H9 (cell line): Measurements from ENCODE around the gene CA12. TPM values are rescaled to one million over a fixed set of nuclear protein-coding genes. Genes with fewer than 3 reads are reported as not detected.

Experiments used
- DNase-seq: peaks from one replicate; pipeline ENCODE4 v3.0.0-alpha.2; 2017
- H2AFZ ChIP-seq: one replicate; pipeline ENCODE4 v1.6.1; 2013; ENCODE audit warnings: mild to moderate bottlenecking, low read length, control low read depth, moderate library complexity
- H2AK5ac ChIP-seq: 2 replicates; pipeline ENCODE4 v1.6.1; 2013; ENCODE audit warnings: low read length, control low read depth, mixed read lengths; ENCODE audit not compliant: insufficient read length
- H2BK120ac ChIP-seq: one replicate; pipeline ENCODE4 v1.6.1; 2013; ENCODE audit warnings: low read depth, mild to moderate bottlenecking, low read length, control low read depth, inconsistent platforms; ENCODE audit not compliant: poor library complexity, severe bottlenecking
- H2BK12ac ChIP-seq: 2 replicates; pipeline ENCODE4 v1.6.1; 2013; ENCODE audit warnings: low read length, control low read depth, mixed read lengths, low read depth; ENCODE audit not compliant: insufficient read length
- H2BK15ac ChIP-seq: 2 replicates; pipeline ENCODE4 v1.6.1; 2013; ENCODE audit warnings: low read depth, low read length, control low read depth
- H2BK20ac ChIP-seq: one replicate; pipeline ENCODE4 v1.6.1; 2013; ENCODE audit warnings: low read depth, mild to moderate bottlenecking, low read length, control low read depth, inconsistent platforms; ENCODE audit not compliant: poor library complexity, severe bottlenecking
- H2BK5ac ChIP-seq: 2 replicates; pipeline ENCODE4 v1.6.1; 2013; ENCODE audit warnings: low read length, control low read depth, mixed read lengths; ENCODE audit not compliant: insufficient read length
- H3K14ac ChIP-seq: 2 replicates; pipeline ENCODE4 v1.6.1; 2013; ENCODE audit warnings: low read length, control low read depth; ENCODE audit not compliant: insufficient read depth
- H3K18ac ChIP-seq: 2 replicates; pipeline ENCODE4 v1.6.1; 2013; ENCODE audit warnings: low read depth, mild to moderate bottlenecking, mixed read lengths, low read length, control low read depth; ENCODE audit not compliant: insufficient read length
- H3K23ac ChIP-seq: 2 replicates; pipeline ENCODE4 v1.6.1; 2013; ENCODE audit warnings: low read length, control low read depth, mixed read lengths, low read depth; ENCODE audit not compliant: insufficient read length
- H3K23me2 ChIP-seq: 2 replicates; pipeline ENCODE4 v1.6.1; 2013; ENCODE audit warnings: low read depth, mild to moderate bottlenecking, mixed read lengths, low read length, control low read depth; ENCODE audit not compliant: insufficient read length, poor library complexity, severe bottlenecking
- H3K27ac ChIP-seq: 2 replicates; pipeline ENCODE4 v1.5.1; 2013; ENCODE audit warnings: low read length, control low read depth, mixed read lengths, low read depth; ENCODE audit not compliant: insufficient read length
- H3K27me3 ChIP-seq: 2 replicates; pipeline ENCODE4 v1.6.1; 2013; ENCODE audit warnings: low read length, control low read depth, inconsistent platforms; ENCODE audit not compliant: insufficient read depth
- H3K4ac ChIP-seq: 2 replicates; pipeline ENCODE4 v1.6.1; 2013; ENCODE audit warnings: low read depth, mild to moderate bottlenecking, control low read depth, inconsistent platforms, low read length, moderate library complexity
- H3K4me1 ChIP-seq: 2 replicates; pipeline ENCODE4 v1.6.1; 2013; ENCODE audit warnings: low read length, control low read depth, inconsistent platforms; ENCODE audit not compliant: insufficient read depth
- H3K4me2 ChIP-seq: 2 replicates; pipeline ENCODE4 v1.6.1; 2013; ENCODE audit warnings: low read length, control low read depth, mixed read lengths; ENCODE audit not compliant: insufficient read length, insufficient read depth
- H3K56ac ChIP-seq: 2 replicates; pipeline ENCODE4 v1.6.1; 2013; ENCODE audit warnings: low read depth, mild to moderate bottlenecking, mixed read lengths, low read length, control low read depth; ENCODE audit not compliant: insufficient read length
- H3K79me1 ChIP-seq: 2 replicates; pipeline ENCODE4 v1.6.1; 2013; ENCODE audit warnings: low read depth, mild to moderate bottlenecking, moderate library complexity, low read length, control low read depth, inconsistent platforms; ENCODE audit not compliant: insufficient read depth, poor library complexity, severe bottlenecking
- H3K79me2 ChIP-seq: 2 replicates; pipeline ENCODE4 v1.6.1; 2013; ENCODE audit warnings: low read length, control low read depth, inconsistent platforms; ENCODE audit not compliant: insufficient read depth
- H3K9ac ChIP-seq: 2 replicates; pipeline ENCODE4 v1.6.1; 2013; ENCODE audit warnings: low read length, control low read depth, mixed read lengths; ENCODE audit not compliant: insufficient read length; ENCODE audit errors: extremely low read depth
- H3K9me3 ChIP-seq: one replicate; pipeline ENCODE4 v1.6.1; 2013; ENCODE audit warnings: low read depth, low read length, inconsistent platforms; ENCODE audit not compliant: control insufficient read depth
- H3T11ph ChIP-seq: one replicate; pipeline ENCODE4 v1.6.1; 2013; ENCODE audit warnings: mild to moderate bottlenecking, low read length, control low read depth, inconsistent platforms
- H4K20me1 ChIP-seq: one replicate; pipeline ENCODE4 v1.6.1; 2013; ENCODE audit not compliant: control insufficient read depth, insufficient read length, insufficient read depth
- H4K5ac ChIP-seq: 2 replicates; pipeline ENCODE4 v1.6.1; 2013; ENCODE audit warnings: low read depth, mild to moderate bottlenecking, mixed read lengths, low read length, control low read depth; ENCODE audit not compliant: insufficient read length
- H4K8ac ChIP-seq: replicated peaks from 2 replicates; pipeline ENCODE4 v1.6.1; 2013; ENCODE audit warnings: low read length, control low read depth, mixed read lengths, low read depth; ENCODE audit not compliant: insufficient read length
- H4K91ac ChIP-seq: 2 replicates; pipeline ENCODE4 v1.6.1; 2013; ENCODE audit warnings: low read depth, mild to moderate bottlenecking, moderate library complexity, mixed read lengths, low read length, control low read depth; ENCODE audit not compliant: insufficient read length
- H3K27ac Mint-ChIP-seq, 3 experiments: 2 replicates in 2 of 3; 3 replicates in 1 of 3; pipeline ENCODE4 v1.8.0; 2020 to 2021; ENCODE audit warnings: mixed read lengths in 3 of 3, mild to moderate bottlenecking in 1 of 3, moderate library complexity in 1 of 3
- H3K27me3 Mint-ChIP-seq: 2 replicates; pipeline ENCODE4 v1.8.0; 2021; ENCODE audit warnings: low read depth, mild to moderate bottlenecking, moderate library complexity, mixed read lengths
- H3K36me3 Mint-ChIP-seq, 3 experiments: 2 replicates in 2 of 3; 3 replicates in 1 of 3; pipeline ENCODE4 v1.8.0; 2020 to 2021; ENCODE audit warnings: low read depth in 3 of 3, mixed read lengths in 3 of 3; ENCODE audit not compliant: insufficient read depth in 1 of 3
- H3K4me1 Mint-ChIP-seq, 2 experiments: 2 replicates each; pipeline ENCODE4 v1.8.0; 2020; ENCODE audit warnings: mixed read lengths in 2 of 2
- H3K4me3 Mint-ChIP-seq, 2 experiments: 2 replicates in 1 of 2; 3 replicates in 1 of 2; pipeline ENCODE4 v1.8.0; 2020 to 2021; ENCODE audit warnings: mild to moderate bottlenecking in 2 of 2, mixed read lengths in 2 of 2, moderate library complexity in 1 of 2
- H3K9me3 Mint-ChIP-seq, 2 experiments: 2 replicates in 1 of 2; 3 replicates in 1 of 2; pipeline ENCODE4 v1.8.0; 2020; ENCODE audit warnings: mild to moderate bottlenecking in 2 of 2, mixed read lengths in 2 of 2, moderate library complexity in 1 of 2
- WGBS: extraction: QIAGEN DNeasy Blood & Tissue Kit; methylation state at CpG from one replicate; pipeline ENCODE4 v1.1.7; 2013; ENCODE audit warnings: missing lambda C conversion rate, low lambda C conversion rate, mixed read lengths; ENCODE audit not compliant: insufficient read length; ENCODE audit errors: extremely low coverage; 5-methylcytosine and 5-hydroxymethylcytosine counted together
- total RNA-seq: library from RNA; stranded (reverse); gene quantifications from 2 replicates; pipeline ENCODE4 v1.2.1, GENCODE V29; 2021
- TF ChIP-seq, protein P1 (sequence below): fragments of 200-600 bp; sonication (generic); conservative IDR thresholded peaks from 3 replicates; pipeline ENCODE4 v1.8.0; 2021; ENCODE audit warnings: antibody characterized with exemption, mild to moderate bottlenecking

The CA12 gene
- total RNA-seq, 1 experiment from 2014 or later = 0.68 TPM

DNA sequence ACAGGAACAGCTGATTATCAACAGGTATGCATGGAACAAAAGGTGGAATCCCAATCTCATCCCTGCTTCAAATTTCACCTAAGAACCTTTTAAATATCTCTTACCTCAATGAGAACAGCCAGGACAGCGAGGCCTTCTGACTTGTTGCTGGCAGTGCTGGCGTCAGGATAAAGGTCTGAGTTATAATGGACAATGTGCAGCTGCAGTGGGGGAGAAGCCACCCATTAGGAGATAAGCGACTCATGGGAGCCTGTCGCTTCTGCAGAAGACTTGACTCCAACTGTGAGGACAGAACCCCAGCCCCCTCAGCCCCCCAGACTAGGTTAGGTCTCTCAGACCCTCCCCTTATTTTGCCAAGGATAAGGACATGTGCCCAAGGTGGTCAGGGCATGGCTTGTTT, 39.7 kb downstream of the CA12 start:
- Histone ChIP-seq H3K27me3 (no peaks in the 10 kb centered on the region), H4K8ac (no peak overlapping the region), H3K4me1 (peaks cover 16% of the 10 kb centered on the region), H2BK5ac (no peak overlapping the region), H3K27ac (no peak overlapping the region), H4K5ac (no peak overlapping the region), H3K9ac (no peak overlapping the region), H3K18ac (no peak overlapping the region), H4K91ac (no peak overlapping the region), H2AFZ (no peak overlapping the region), H2BK120ac (no peak overlapping the region), H2AK5ac (no peak overlapping the region), H2BK15ac (no peak overlapping the region), H3K79me2 (no peaks in the 10 kb centered on the region), H3K23me2 (peaks cover 6% of the 10 kb centered on the region), H3K79me1 (no peaks in the 10 kb centered on the region), H3K4ac (no peak overlapping the region), H3K9me3 (no peaks in the 10 kb centered on the region), H3K56ac (no peak overlapping the region), H4K20me1 (no peaks in the 10 kb centered on the region), H3K23ac (no peak overlapping the region), H3K4me2 (no peak overlapping the region), H2BK12ac (no peak overlapping the region), H2BK20ac (no peak overlapping the region), H3T11ph (no peak overlapping the region), H3K14ac (no peak overlapping the region)
- no peaks in the 10 kb centered on the region for H3K9me3 Mint-ChIP-seq
- H3K27me3 Mint-ChIP-seq = peaks cover 8% of the 10 kb centered on the region
- WGBS = no CpG with 5 or more reads among the region's 4 CpGs
- peaks cover 52 to 55% of the 10 kb centered on the region in 2 experiments for H3K4me1 Mint-ChIP-seq
- no peak overlapping the region for H3K4me3 Mint-ChIP-seq
- H3K27ac Mint-ChIP-seq = no peak overlapping the region
- no peak for DNase-seq
- no peaks in the 10 kb centered on the region for H3K36me3 Mint-ChIP-seq
- TF ChIP-seq, protein P1, sequence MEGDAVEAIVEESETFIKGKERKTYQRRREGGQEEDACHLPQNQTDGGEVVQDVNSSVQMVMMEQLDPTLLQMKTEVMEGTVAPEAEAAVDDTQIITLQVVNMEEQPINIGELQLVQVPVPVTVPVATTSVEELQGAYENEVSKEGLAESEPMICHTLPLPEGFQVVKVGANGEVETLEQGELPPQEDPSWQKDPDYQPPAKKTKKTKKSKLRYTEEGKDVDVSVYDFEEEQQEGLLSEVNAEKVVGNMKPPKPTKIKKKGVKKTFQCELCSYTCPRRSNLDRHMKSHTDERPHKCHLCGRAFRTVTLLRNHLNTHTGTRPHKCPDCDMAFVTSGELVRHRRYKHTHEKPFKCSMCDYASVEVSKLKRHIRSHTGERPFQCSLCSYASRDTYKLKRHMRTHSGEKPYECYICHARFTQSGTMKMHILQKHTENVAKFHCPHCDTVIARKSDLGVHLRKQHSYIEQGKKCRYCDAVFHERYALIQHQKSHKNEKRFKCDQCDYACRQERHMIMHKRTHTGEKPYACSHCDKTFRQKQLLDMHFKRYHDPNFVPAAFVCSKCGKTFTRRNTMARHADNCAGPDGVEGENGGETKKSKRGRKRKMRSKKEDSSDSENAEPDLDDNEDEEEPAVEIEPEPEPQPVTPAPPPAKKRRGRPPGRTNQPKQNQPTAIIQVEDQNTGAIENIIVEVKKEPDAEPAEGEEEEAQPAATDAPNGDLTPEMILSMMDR = no peak
